HG02938 (cell line): Measurements from ENCODE around the gene GNS.
"Not testable (repeated sequence)": the region's sequence is repeated elsewhere in the genome, so short reads cannot be mapped to it uniquely, and the experiment has no call there.

Experiments
- ATAC-seq: cut with Tn5 transposase; IDR thresholded peaks from one replicate; pipeline ENCODE4 v1.9.1; 2021; ENCODE audit warnings: mild to moderate bottlenecking, moderate library complexity; ENCODE audit not compliant: unreplicated experiment

Gene GNS

DNA sequence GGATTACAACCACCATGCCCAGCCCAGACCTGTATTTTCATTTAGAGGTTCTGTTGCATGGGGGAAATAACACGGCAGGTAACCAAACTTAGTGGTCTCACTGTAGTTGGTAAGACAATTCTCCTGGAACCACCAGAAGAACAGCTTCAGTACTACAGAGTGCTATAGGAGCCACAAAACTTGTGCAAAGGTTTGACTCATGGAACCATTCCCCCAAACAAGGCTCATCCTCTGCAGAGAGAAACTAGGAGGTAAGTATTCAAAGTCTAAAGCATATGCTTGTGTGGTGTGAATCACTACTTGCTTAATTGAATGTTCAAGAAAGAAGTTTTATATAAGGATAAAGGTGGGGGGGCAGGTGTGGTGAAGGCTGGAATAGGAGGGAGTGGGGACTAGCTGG, 58.7 kb downstream of the GNS start:
- no peak for ATAC-seq

DNA sequence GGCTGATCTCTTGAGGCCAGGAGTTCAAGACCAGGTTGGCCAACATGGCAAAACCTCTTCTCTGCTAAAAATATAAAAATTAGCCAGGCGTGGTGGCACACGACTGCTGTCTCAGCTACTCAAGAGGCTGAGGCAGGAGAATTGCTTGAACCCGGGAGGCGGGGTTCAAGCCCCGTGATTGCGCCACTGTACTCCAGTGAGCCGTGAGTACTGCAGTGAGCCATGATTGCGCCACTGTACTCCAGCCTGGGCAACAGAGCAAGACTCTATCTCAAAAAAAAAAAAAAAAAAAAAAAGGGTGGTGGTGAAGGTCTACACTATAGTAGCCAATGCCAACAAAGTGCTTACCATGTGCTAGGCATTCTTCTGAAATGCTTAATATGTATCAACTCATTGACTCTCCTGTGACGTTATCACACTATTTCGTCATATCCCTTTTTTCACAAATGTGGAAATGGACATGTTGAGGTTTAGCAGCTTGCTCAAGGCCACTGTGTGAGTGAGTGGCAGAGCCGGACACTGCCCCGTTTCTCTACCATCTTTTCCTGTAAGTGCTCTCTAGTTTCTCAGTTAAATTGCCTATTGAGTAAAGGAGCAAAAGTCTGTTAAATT, 59.6 kb downstream of the GNS start:
- ATAC-seq: no peak

DNA sequence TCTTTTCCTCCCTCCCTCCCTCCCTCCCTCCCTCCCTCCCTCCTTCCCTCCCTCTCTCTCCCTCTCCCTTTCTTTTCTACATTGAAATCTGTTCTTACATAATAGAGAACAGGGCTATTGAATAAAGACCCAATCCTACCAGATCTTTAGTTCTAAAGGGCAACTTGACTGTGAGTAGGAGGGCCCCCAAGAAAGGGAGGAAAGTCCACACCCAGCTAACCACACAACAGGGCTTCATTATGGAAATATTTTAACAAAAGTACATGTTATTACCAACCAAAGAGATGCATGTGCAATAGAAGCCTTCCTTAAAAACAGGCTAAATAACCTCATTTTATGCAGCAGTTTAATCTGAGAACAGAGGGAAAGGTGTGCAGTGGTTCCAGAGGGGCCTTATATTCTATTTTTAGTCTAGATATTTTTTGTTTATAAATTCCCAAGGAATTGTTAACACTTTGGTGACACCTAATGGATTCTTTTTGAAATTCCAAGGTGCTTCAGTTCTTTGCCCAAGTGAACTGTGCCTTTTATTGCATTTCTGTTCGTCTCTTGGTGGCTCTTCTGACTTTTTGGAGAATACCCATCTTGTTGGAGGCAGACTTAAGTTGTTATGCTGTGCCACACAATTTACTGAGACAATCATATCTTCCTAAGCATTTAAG, 63.0 kb downstream of the GNS start:
- ATAC-seq: no peak

DNA sequence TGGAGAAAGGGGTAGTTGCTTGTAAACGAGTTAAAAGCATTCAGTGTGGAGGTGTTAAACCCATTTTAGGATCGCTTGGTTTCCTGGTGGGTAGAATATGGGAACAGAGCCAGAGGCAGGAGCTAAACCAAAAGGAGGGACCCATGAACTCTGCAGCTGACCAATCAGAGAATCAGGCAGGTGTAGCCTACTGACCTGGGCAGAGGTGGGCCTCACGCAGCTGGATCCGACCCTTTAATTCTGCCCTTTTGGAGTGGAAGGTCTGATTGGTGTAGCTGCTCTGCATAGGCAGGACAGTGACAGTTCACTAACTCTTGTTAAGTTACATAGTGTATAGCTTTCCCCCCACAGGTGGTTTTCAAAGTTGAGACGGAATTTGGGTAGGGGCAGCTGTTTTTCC, 63.7 kb downstream of the GNS start:
- no peak for ATAC-seq

DNA sequence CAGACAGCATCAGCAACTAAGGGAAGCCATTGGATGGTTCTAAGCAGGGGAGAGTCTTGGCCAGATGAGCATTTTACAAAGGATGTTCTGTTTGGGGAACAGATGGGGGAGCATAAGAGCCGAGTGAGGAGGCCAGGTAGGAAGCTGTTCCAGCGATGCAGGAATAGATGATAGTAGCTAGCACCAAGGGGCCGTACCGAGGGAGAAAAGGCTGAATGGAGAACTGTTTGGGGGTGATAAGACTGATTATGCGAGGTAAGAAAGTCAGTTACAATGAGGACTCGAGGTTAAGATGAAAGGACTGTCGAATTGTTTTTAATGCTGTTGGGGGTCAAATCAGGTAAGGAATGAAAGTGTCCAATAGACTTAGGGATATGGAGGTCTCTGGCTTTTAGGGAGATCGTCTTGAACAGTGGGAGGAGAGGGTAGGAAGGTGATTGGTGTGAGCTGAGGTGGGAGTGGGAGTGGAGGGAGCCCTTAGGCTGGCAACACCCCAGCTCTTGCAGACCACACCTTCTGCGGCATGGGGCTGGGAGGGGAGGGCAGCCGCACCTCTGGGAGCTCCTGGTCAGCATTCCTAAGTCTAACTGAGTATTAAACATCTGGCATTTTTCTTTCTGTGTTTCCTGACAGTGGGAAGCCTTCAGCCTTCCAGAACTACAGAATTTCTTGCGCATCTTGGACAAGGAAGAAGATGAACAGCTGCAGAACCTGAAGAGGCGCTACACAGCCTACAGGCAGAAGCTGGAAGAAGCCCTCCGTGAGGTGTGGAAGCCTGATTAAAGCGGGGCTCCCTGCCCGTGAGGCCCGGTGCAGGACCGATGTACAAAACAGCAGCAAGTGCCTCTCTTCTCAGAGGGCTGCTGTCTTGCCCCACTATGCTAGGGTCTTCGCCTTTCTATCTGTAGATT, 64.8 kb downstream of the GNS start:
- no peak for ATAC-seq

DNA sequence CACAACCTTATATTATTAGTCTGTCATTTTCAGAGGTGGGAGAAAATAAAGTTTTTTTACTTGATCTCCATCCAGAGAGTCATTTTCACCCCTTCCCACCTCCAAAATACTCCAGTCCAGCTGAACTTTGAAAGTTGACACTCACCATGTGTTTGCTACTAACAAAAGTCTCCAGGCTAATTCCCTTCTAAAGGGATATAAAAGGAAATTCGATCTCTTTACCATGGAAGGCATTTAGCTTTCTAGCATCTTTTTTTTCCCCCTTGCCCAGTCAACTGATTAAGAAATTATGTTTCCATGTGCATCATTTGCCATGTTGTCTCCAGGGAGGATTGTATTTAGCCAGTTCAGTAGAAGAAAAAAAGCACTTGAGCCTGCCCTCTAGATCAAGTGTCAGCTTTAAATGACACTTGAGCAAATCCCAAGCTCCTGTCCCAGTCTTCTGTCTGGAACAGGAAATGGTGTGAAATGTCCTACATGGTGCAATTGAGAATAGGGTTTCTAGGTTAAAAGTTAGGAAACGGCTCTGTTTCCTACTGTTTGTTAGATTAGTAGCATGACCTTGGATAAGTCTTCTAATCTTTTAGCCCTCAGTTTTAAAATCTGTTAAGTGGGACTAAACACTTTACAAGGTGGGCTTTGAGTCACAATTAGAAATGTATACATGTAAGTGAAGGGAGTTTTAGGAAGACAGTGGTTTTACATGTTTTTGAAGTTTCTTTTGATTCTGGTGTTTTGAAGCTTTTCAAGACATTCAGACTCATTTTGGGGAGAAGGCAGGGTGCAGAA, 67.2 kb downstream of the GNS start:
- no peak for ATAC-seq

DNA sequence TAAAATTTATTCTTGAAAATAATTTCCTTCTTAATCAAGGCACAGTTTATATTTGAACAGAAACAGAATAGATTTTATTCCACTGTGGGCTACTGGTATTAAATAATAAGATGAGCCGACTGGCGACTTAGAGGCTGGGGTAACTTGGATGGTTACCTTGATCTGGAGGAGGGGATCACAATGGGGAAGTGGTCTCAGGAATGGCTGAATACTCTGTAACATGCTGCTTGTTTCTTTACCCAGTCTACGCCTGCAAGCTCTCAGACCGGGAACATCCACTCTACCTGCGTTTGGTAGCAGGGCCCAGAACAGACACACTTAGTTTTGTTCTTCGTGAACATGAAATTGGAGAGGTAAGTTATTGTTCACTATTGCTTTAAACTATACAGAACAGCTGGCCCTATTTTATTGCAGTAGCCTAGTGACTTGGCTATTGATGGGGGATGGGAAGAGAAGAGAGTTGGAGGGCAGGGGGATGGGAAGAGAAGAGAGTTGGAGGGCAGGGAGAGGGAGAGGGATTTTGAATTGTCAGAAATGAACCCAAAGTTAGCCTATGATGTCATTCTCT, 67.9 kb downstream of the GNS start:
- ATAC-seq: no peak

DNA sequence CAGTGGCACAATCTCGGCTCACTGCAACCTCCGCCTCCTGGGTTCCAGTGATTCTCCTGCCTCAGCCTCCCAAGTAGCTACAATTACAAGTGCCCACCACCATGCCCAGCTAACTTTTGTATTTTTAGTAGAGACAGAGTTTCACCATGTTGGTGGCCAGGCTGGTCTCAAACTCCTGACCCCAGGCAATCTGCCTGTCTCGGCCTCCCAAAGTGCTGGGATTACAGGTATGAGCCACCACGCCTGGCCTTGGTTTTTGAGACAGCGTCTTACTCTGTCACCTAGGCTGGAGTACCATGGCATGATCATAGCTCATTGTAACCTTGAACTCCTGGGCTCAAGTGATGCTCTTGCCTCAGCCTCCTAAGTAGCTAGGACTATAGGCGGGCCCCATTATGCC, 69.0 kb downstream of the GNS start:
- not testable (repeated sequence) for ATAC-seq

DNA sequence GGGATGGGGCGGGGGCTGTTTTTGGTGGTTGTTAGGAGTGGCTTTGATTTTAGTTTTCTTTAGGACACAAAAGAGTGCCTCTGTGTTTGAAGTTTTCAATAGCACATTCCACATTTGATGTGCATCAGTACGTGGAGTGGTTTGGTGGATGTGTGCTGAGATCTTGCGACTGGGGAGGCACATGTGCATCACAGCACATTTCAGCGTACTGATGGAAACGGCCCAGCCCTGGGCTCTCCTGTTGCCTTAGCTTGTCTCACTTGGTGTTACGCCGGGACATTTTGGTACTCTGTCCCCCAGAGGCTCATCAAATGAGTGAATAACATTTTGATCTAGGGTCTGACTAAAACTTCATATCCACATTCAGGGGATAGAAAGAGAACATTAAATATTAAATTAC, 70.5 kb downstream of the GNS start:
- ATAC-seq: no peak

DNA sequence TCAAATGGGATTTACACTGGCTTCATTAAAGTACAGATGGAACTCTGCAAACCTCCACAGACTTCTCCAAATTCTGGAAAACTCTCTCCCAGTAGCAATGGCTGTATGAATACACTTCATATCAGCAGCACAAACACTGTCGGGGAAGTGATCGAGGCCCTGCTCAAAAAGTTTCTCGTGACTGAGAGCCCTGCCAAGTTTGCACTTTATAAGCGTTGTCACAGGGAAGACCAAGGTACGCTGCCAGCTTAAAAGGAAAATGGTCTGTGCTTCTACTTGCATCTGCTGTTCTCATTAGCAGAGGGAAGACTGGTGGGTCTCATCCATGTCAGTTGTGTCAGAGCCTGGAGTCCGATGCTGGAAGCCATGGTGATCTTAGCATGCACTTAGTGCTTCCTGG, 71.0 kb downstream of the GNS start:
- ATAC-seq: no peak

DNA sequence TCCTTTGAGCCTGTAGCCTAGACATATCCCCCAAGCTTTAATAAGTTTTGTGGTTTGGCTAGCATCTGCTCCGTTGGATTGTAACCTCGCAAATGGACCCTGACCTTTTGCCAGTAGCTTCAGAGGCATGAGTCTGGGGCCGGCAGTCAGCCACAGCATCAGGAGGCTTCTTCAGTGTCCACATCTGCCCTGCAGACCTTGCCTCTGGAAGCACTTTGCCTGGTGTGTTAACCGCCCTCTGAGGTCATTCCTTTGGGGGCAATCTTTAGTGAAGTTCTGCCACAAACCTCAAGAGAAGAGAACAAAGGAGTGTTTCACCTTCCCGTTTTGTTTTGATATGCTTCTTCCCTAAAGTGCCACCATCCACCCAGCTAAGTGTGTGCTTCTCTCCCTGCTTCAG, 71.4 kb downstream of the GNS start:
- no peak for ATAC-seq

DNA sequence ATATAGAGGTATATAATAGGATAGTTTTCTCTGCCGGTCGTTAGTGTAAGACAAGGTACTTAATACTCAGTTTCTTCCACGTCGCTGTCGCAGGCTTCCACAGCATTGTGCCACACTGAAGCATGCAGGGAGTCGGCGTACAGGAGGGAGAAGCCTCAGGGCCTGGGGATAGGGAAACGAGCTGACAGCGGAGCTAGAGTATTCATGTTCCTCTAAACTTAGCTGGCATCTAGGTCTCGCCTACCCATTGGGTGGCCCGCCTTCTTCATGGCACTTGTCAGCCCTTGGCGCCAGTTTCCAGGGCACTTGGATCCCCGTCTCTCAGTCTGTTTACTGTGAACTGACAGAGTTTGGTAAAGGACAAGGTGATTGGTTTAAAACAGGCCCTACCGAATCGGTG, 73.6 kb downstream of the GNS start:
- no peak for ATAC-seq

DNA sequence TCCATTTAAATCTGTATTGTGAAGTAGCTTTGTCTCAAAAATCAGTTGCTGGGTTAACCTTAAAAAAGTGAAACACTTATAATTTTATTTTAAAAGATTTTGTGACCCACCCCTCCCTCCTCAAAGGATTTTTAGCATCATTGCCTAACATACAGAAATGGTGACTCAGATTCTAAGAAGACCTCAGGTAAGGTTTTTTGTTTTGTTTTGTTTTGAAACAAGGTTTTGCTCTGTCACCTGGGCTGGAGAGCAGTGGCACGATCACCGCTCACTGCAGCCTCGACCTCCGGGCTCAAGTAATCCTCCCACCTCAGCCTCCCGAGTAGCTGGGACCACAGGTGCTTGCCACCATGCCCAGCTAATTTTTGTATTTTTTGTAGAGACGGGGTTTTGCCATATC, 74.2 kb downstream of the GNS start:
- no peak for ATAC-seq

DNA sequence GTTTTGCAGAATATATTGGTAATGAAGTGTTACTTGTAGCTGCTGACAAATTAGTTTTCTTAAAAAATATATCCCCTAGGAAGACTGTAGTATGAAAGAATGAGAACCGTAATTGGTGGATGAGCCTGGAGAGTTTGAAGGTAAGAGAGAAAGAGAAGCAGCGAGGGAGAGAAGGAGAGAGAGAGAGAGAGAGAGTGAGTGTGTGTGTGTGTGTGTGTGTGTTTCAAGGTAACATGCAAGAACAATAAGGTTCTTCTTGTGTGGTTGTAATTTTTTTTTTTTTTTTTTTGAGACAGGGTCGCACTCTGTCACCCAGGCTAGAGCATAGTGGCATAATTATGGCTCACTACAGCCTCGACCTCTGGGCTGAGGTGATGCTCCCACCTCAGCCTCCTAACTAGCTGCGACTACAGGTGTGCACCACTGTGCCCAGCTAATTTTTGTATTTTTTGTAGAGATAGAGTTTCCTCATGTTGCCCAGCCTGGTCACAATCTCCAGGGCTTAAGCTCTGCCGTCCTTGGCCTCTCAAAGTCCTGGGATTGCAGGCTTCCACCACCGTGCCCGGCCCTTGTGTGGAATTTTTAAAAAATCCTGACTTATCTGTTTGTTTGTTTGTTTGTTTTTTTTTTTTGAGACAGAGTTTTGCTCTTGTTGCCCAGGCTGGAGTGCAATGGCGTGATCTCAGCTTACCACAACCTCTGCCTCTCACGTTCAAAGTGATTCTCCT, 75.2 kb downstream of the GNS start:
- ATAC-seq: no peak

DNA sequence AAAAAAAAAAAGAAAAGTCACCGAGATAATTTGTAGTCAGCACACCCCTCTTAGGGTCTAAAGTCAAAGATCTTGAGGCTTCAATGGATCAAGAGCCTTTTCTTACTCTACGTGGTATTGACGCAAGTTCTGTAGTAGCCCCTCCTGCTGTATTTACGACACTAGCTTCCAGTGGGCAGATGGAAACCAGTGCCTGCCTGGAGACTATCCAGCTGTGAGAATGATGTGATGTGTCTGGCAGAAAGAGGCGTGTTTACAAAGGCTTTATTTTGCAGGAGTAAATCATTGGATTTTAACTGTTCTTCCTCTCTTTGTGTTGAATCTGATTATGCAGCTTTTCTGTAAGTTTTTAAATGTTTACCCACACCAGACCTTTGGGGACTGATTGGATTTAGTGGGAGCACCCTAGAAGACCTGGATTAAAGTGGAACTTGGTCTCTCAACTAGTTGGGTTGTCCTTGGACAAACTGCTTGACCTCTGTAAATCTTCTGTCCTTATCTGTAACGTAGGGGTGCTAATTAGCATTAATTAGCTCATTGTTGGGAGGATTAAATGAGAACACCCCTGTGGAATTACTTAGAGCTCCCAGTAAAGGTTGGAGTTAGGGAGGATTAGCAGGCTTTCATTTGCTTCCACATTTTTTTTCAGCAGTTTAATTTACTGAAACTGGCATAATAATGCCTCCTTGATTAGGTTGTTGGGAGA, 76.5 kb downstream of the GNS start:
- no peak for ATAC-seq

DNA sequence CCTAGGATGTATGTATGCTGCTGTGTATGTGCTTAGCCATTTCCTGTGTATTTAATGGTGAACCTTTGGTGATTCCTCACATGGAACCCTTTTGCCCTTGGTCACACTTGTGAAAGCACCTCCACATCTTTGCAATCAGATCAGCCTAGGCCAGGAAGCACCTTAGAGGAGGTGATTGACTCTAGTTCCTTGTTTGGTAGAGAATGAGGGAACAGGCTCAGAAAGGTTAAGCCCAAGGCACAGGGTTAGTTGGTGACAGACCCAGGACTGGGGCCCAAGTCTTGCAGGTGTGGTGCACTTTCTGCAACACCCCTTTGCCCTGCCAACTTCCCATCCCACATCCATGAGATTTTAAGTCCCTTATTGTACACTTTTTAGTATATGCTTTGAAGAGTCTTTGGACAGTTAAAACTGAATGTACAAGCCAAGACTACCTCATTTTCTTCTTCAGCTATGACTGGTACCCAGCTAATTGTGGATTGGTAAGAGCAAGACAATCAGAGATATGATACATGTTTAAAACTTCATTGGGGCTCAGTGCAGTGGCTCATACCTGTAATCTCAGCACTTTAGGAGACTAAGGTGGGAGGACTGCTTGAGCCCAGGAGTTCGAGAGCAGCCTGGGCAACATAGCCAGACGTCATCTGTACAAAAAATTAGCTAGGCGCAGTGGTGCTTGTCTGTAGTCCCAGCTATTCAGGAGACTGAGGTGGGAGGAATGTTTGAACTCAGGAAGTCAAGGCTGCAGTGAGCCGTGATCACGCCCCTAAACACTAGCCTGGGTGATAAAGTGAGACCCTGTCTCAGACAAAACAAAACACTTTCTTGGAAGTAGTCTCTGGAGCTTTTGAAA, 77.8 kb downstream of the GNS start:
- peak; percentile 40 for ATAC-seq

DNA sequence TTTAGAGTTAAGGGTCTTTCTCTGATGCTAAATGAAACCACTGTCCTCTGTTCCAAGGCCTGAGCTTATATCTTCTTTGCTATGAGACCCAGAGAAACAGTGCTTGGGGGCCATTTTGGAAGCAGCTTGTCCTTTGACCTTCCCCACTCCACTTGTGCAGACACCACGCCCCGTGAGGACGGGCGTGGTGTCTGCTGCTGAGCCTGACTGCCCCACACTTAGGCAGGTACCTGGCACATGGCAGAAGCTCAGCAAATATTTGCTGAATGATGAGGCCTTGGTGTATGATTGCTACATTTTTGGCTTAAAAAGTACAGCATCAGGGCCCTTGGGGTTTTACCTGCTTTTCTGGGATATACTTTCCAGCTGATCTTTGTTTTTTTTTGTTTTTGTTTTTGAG, 79.0 kb downstream of the GNS start:
- ATAC-seq: no peak

DNA sequence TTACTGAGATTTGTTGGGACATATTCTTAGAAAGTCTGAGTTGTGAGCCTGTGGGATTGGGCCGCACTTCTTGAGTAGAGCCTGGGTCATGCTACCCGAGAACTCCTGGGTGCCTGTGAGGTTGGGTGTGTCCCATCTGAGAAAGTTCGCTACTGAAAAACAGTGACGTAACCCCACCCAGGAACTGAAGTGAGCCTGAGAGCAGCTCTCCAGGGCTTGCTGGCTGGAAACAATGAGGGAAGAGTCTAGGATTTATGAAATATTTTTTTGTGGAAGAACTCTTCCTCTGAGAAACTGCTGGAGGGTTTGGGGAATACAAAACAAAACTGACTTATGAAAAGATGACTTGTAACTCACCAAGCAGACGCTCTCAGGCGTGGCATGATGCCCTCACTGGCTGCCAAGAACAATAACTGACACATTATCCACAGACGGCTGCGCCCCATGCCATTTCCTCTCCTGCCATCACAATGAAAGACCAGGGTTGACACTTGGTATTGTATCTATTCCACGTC, 79.7 kb downstream of the GNS start:
- no peak for ATAC-seq

DNA sequence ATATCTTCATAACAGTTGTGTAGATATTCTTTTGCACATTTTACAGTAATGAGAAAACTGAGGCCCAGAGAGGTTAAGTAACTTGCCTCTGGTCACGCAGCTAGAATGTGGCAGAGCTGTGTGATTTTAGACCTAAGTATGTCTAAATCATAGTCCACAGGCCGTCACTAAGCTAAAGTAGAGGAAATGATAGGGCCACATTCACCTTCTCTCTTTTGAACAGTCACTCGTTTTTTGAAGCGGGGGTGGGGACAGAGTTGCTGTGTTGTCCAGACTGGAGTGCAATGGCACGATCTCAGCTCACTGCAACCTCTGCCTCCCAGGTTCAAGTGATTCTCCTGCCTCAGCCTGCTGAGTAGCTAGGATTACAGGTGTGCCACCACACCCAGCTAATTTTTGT, 80.4 kb downstream of the GNS start:
- no peak for ATAC-seq
